GM19452 (cell line): ENCODE results near the gene LIPC.

Source experiments
- ATAC-seq: cut with Tn5 transposase; IDR thresholded peaks from one replicate; pipeline ENCODE4 v1.9.1; 2021; ENCODE audit not compliant: unreplicated experiment

LIPC gene

GRCh38 chr15:58405865-58406264, 25.9 kb upstream of the LIPC start:
- ATAC-seq = no peak

GRCh38 chr15:58406811-58407210, 25.0 kb upstream of the LIPC start:
- ATAC-seq = no peak

GRCh38 chr15:58407236-58407775, 24.5 kb upstream of the LIPC start:
- no peak for ATAC-seq

- no peak for ATAC-seq
Observed at GRCh38 chr15:58407778-58408177, 24.0 kb upstream of the LIPC start.

GRCh38 chr15:58409861-58410260, 21.9 kb upstream of the LIPC start:
- ATAC-seq = no peak

- ATAC-seq = no peak
Observed at GRCh38 chr15:58410353-58410752, 21.4 kb upstream of the LIPC start.

GRCh38 chr15:58413253-58413652, 18.5 kb upstream of the LIPC start:
- no peak for ATAC-seq

GRCh38 chr15:58415636-58416035, 16.2 kb upstream of the LIPC start:
- ATAC-seq = no peak

- ATAC-seq = no peak
Observed at GRCh38 chr15:58416963-58417362, 14.8 kb upstream of the LIPC start.

- ATAC-seq = no peak
Observed at GRCh38 chr15:58418135-58418534, 13.7 kb upstream of the LIPC start.

GRCh38 chr15:58419803-58420524, 11.8 kb upstream of the LIPC start:
- no peak for ATAC-seq

GRCh38 chr15:58420579-58421043, 11.2 kb upstream of the LIPC start:
- ATAC-seq = no peak

GRCh38 chr15:58423205-58423604, 8.6 kb upstream of the LIPC start:
- no peak for ATAC-seq

- no peak for ATAC-seq
Observed at GRCh38 chr15:58423831-58424608, 7.8 kb upstream of the LIPC start.

- no peak for ATAC-seq
Observed at GRCh38 chr15:58424722-58425121, 7.1 kb upstream of the LIPC start.

- ATAC-seq = no peak
Observed at GRCh38 chr15:58425185-58425584, 6.6 kb upstream of the LIPC start.

GRCh38 chr15:58425834-58426233, 6.0 kb upstream of the LIPC start:
- ATAC-seq = no peak

GRCh38 chr15:58426501-58426900, 5.3 kb upstream of the LIPC start:
- ATAC-seq = no peak

GRCh38 chr15:58427987-58428386, 3.8 kb upstream of the LIPC start:
- ATAC-seq = no peak

- ATAC-seq = no peak
Observed at GRCh38 chr15:58430224-58430787, 1.5 kb upstream of the LIPC start.

GRCh38 chr15:58432401-58432800, 610 bp downstream of the LIPC start:
- no peak for ATAC-seq
